ENCODE measurements around the gene CMTM3.

- TF ChIP-seq CTCF (IDR thresholded peaks at IDR 0.05) (no peak), POLR2A (IDR thresholded peaks at IDR 0.05) (no peak)
Measured at GRCh38 chr16:66616169-66616568, 11.7 kb downstream of the CMTM3 start.

Measured in testis (tissue), 2 donors.